T-cell (primary cell): ENCODE data around the gene MIDN. TPM values are rescaled to one million over a fixed set of nuclear protein-coding genes. Genes with fewer than 3 reads are reported as not detected.

ENCODE experiments used
- ATAC-seq, 4 experiments: fragments of 200-7000 bp in 3 of 4; fragments of 150-1000 bp in 1 of 4; cut with Tn5 transposase; replicated peaks in 1 of 4; 1 replicate in 3 of 4; 2 replicates in 1 of 4; pipeline ENCODE4 v1.10.0; 2021; ENCODE audit warnings: moderate library complexity in 3 of 4, mild to moderate bottlenecking in 2 of 4, moderate number of reproducible peaks in 1 of 4
- CTCF ChIA-PET, 2 donors: fragments of 300-600 bp; sonication (Branson Sonifier 250); formaldehyde crosslinking; loops; one replicate each; lab custom pipeline; 2022; ENCODE audit warnings: antibody characterized with exemption in 2 of 2; lab: Charles Lee
- POLR2A ChIA-PET, 2 donors: fragments of 300-600 bp; sonication (Branson Sonifier 250); formaldehyde crosslinking; loops; one replicate each; lab custom pipeline; 2022; ENCODE audit warnings: antibody characterized with exemption in 2 of 2; lab: Charles Lee
- DNase-seq, 35 experiments: peaks; one replicate each; pipeline versions ENCODE4 v3.0.0 to v3.0.0-alpha.2; 2013 to 2023
- H3K27ac ChIP-seq: one replicate; pipeline ENCODE4 v1.5.1; 2013; ENCODE audit warnings: low read length
- H3K27me3 ChIP-seq, 2 experiments: replicated peaks in 1 of 2; 1 replicate in 1 of 2; 2 replicates in 1 of 2; pipeline versions ENCODE4 v1.6.1 to v1.7.0; 2013; ENCODE audit warnings: low read length in 1 of 2, mixed read lengths in 1 of 2; ENCODE audit not compliant: control insufficient read depth in 2 of 2, insufficient read depth in 2 of 2; ENCODE audit errors: extremely low read depth in 1 of 2
- H3K36me3 ChIP-seq, 2 donors: 1 replicate in 1 of 2; 2 replicates in 1 of 2; pipeline versions ENCODE4 v1.6.1 to v1.7.0; 2013; ENCODE audit warnings: low read length in 1 of 2; ENCODE audit not compliant: control insufficient read depth in 2 of 2, insufficient read depth in 1 of 2; ENCODE audit errors: extremely low read depth in 1 of 2
- H3K4me1 ChIP-seq, 2 experiments: 1 replicate in 1 of 2; 2 replicates in 1 of 2; pipeline versions ENCODE4 v1.6.1 to v1.7.0; 2013; ENCODE audit warnings: low read length in 2 of 2, mixed read lengths in 1 of 2; ENCODE audit not compliant: insufficient read depth in 2 of 2, control insufficient read depth in 1 of 2; ENCODE audit errors: extremely low read depth in 1 of 2
- H3K4me3 ChIP-seq, 2 donors: 1 replicate in 1 of 2; 2 replicates in 1 of 2; pipeline versions ENCODE4 v1.5.1 to v1.7.0; 2013; ENCODE audit warnings: mild to moderate bottlenecking in 2 of 2, low read length in 1 of 2, moderate library complexity in 1 of 2; ENCODE audit not compliant: control insufficient read depth in 1 of 2; ENCODE audit errors: extremely low read depth in 1 of 2
- H3K9me3 ChIP-seq: 2 replicates; pipeline ENCODE4 v1.7.0; 2013
- H3K27ac Mint-ChIP-seq, 2 donors: one replicate each; pipeline ENCODE4 v1.8.0; 2020 to 2021; ENCODE audit warnings: mild to moderate bottlenecking in 2 of 2, mixed read lengths in 2 of 2
- H3K27me3 Mint-ChIP-seq, 2 donors: one replicate each; pipeline ENCODE4 v1.8.0; 2021 to 2022; ENCODE audit warnings: mixed read lengths in 2 of 2
- H3K36me3 Mint-ChIP-seq: one replicate; pipeline ENCODE4 v1.8.0; 2021; ENCODE audit warnings: mixed read lengths
- H3K4me1 Mint-ChIP-seq, 3 donors: one replicate each; pipeline ENCODE4 v1.8.0; 2020 to 2022; ENCODE audit warnings: mixed read lengths in 3 of 3, mild to moderate bottlenecking in 1 of 3
- H3K4me3 Mint-ChIP-seq, 3 donors: one replicate each; pipeline ENCODE4 v1.8.0; 2020 to 2022; ENCODE audit warnings: mild to moderate bottlenecking in 3 of 3, mixed read lengths in 3 of 3, moderate library complexity in 3 of 3
- H3K9me3 Mint-ChIP-seq, 3 donors: one replicate each; pipeline ENCODE4 v1.8.0; 2020 to 2022; ENCODE audit warnings: mixed read lengths in 3 of 3
- WGBS: methylation state at CpG from one replicate; pipeline ENCODE4 v1.1.5; 2013; ENCODE audit warnings: missing lambda C conversion rate; ENCODE audit not compliant: insufficient coverage; 5-methylcytosine and 5-hydroxymethylcytosine counted together
- total RNA-seq, 35 experiments: library from RNA in 6 of 35; stranded (reverse) in 6 of 35; fragments of 120-200 nt in 1 of 35; gene quantifications; one replicate each; pipeline versions ENCODE4 v1.2.1 to v1.2.4 and lab custom pipeline; 2013 to 2026

MIDN gene
- total RNA-seq, 5 donors from 2014 or later (not counting 1 experiment from before 2014, with no cell fraction given), result 54.0 to 161 (median 66.9) TPM

GRCh38 chr19:1259876-1260748, 11.7 kb downstream of the MIDN start:
- H3K27ac ChIP-seq, result peak overlapping the region; percentile 99
- H3K4me3 Mint-ChIP-seq, result peak overlapping the region; percentile 83 to 87 (median 84)
- peaks cover 5% of the 10 kb centered on the region for H3K36me3 Mint-ChIP-seq
- peak; percentile 8 to 15 (median 11) for ATAC-seq
- H3K36me3 ChIP-seq, result peaks cover 7 to 33% of the 10 kb centered on the region in 2 donors
- peak in 7 of 35 experiments; percentile 31 to 64 (median 51) for DNase-seq
- ChIA-PET CTCF (interaction anchor here in 1 of 2 donors (2.0 to 2.2 kb wide), 2 partner anchors 16 kb away, joined by 5 to 12 read pairs; no protein-coding TSS in a partner anchor), POLR2A (interaction anchor here in 1 of 2 donors (2.7 kb wide), 1 partner anchor 9 kb away, joined by 24 read pairs; the partner anchor contains the start of gene CIRBP)
- peak overlapping the region; percentile 98 for H3K27ac Mint-ChIP-seq
- H3K4me1 ChIP-seq, result peaks cover 33 to 79% of the 10 kb centered on the region in 2 experiments
- peak overlapping the region; percentile 44 to 54 for H3K4me3 ChIP-seq
- peaks cover 48 to 64% (median 51%) of the 10 kb centered on the region in 3 donors for H3K4me1 Mint-ChIP-seq
- H3K27me3 Mint-ChIP-seq, result no peaks in the 10 kb centered on the region
- H3K27me3 ChIP-seq, result no peaks in the 10 kb centered on the region
- H3K9me3 Mint-ChIP-seq, result no peaks in the 10 kb centered on the region
- no peaks in the 10 kb centered on the region for H3K9me3 ChIP-seq
- WGBS, result 0% methylated on average over 9 of the region's 33 CpGs

DNA sequence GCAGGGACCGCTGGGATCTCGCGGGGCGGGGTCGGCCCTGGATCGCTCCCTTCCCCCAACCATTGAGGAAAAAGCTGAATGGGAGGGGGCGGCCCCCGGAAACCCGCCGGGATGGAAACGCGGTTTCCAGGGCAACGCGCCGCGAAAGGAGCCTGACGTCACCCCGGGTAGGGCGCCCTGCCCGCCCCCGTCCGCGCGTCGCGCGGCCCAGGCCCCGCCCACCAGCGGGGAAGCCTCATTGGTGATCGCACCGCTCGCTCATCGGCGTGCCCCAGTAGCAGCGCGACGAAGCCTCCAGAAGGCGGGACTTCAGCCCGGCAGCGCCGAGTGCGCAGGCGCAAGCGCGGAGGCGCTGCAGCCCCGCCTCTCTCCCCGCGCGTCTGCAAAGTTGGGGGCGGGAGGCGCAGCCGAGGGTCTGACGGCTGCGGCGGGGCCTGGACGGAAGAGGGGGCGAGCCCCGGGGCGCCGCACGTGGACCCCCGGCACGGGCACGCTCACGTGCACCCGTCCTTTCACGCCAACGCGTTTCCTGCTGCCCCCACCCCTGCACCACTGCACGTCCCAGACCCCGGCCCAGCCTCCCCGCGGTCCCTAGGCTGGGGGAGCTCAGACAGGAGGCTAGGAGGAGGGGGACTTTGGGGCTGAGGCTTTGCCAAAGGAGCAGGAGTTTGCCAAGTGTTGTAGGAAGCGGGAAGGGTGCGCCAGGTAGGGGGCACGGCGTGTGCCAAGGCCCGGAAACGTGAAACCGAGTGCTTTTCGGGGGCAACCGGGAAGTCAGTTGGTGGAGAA, 12.6 kb downstream of the MIDN start:
- H3K36me3 Mint-ChIP-seq, result peaks cover 5% of the 10 kb centered on the region
- H3K27me3 ChIP-seq, result no peaks in the 10 kb centered on the region
- under 1% methylated on average over 71 of the region's 83 CpGs for WGBS
- H3K4me1 ChIP-seq, result peaks cover 34 to 74% of the 10 kb centered on the region in 2 experiments
- POLR2A ChIA-PET, result interaction anchor here in 1 of 2 donors (2.7 kb wide), 1 partner anchor 8 kb away, joined by 24 read pairs; the partner anchor contains the start of gene CIRBP
- no peaks in the 10 kb centered on the region for H3K27me3 Mint-ChIP-seq
- peak overlapping the region; percentile 93 to 94 for H3K27ac Mint-ChIP-seq
- H3K4me3 Mint-ChIP-seq, result peak overlapping the region; percentile 79 to 87 (median 83)
- peaks cover 52 to 69% (median 52%) of the 10 kb centered on the region in 3 donors for H3K4me1 Mint-ChIP-seq
- peak overlapping the region; percentile 74 to 91 for H3K4me3 ChIP-seq
- H3K9me3 Mint-ChIP-seq, result no peaks in the 10 kb centered on the region
- peak; percentile 82 to 89 (median 87) for ATAC-seq
- peak overlapping the region; percentile 99 for H3K27ac ChIP-seq
- peaks cover 6 to 25% of the 10 kb centered on the region in 2 donors for H3K36me3 ChIP-seq
- CTCF ChIA-PET, result interaction anchor here in 1 of 2 donors (2.2 kb wide), 1 partner anchor 17 kb away, joined by 12 read pairs; no protein-coding TSS in a partner anchor
- DNase-seq, result peak; percentile 90 to 99 (median 96)
- H3K9me3 ChIP-seq, result no peaks in the 10 kb centered on the region

- ATAC-seq, result no peak
- Mint-ChIP-seq H3K27ac (peak overlapping the region; percentile 93 to 94), H3K36me3 (peaks cover 5% of the 10 kb centered on the region), H3K4me3 (peak overlapping the region; percentile 79 to 87 (median 83)), H3K27me3 (no peaks in the 10 kb centered on the region), H3K4me1 (peaks cover 52 to 68% (median 54%) of the 10 kb centered on the region in 3 donors), H3K9me3 (no peaks in the 10 kb centered on the region)
- no peak for DNase-seq
- Histone ChIP-seq H3K27ac (peak overlapping the region; percentile 99), H3K36me3 (peaks cover 6 to 21% of the 10 kb centered on the region in 2 donors), H3K9me3 (no peaks in the 10 kb centered on the region), H3K4me1 (peaks cover 34 to 74% of the 10 kb centered on the region in 2 experiments), H3K4me3 (peak overlapping the region; percentile 74 to 91), H3K27me3 (no peaks in the 10 kb centered on the region)
- ChIA-PET POLR2A (no interaction called here), CTCF (interaction anchor here in 1 of 2 donors (2.2 kb wide), 1 partner anchor 17 kb away, joined by 12 read pairs; no protein-coding TSS in a partner anchor)
- 4% methylated on average over 14 of the region's 14 CpGs for WGBS
Observed at GRCh38 chr19:1261538-1261797, 13.1 kb downstream of the MIDN start.

GRCh38 chr19:1261798-1262622, 13.6 kb downstream of the MIDN start:
- CTCF ChIA-PET, result interaction anchor here in 1 of 2 donors (0.6 to 2.2 kb wide), 2 partner anchors 18 to 21 kb away, joined by 3 to 12 read pairs; no protein-coding TSS in a partner anchor
- H3K36me3 ChIP-seq, result peaks cover 6 to 15% of the 10 kb centered on the region in 2 donors
- H3K27ac ChIP-seq, result peak overlapping the region; percentile 99
- H3K27ac Mint-ChIP-seq, result peak overlapping the region; percentile 93 to 94
- no peaks in the 10 kb centered on the region for H3K9me3 Mint-ChIP-seq
- peak overlapping the region; percentile 79 to 94 (median 83) for H3K4me3 Mint-ChIP-seq
- peak in 13 of 35 experiments; percentile 17 to 78 (median 46) for DNase-seq
- POLR2A ChIA-PET, result no interaction called here
- peaks cover 5% of the 10 kb centered on the region for H3K36me3 Mint-ChIP-seq
- no peaks in the 10 kb centered on the region for H3K27me3 ChIP-seq
- WGBS, result 32% methylated on average over 17 of the region's 28 CpGs
- no peak for ATAC-seq
- no peaks in the 10 kb centered on the region for H3K9me3 ChIP-seq
- H3K4me1 ChIP-seq, result peaks cover 34 to 73% of the 10 kb centered on the region in 2 experiments
- peaks cover 53 to 66% (median 55%) of the 10 kb centered on the region in 3 donors for H3K4me1 Mint-ChIP-seq
- peak overlapping the region; percentile 74 to 91 for H3K4me3 ChIP-seq
- no peaks in the 10 kb centered on the region for H3K27me3 Mint-ChIP-seq

GRCh38 chr19:1262623-1263123, 14.3 kb downstream of the MIDN start:
- Mint-ChIP-seq H3K27me3 (no peaks in the 10 kb centered on the region), H3K27ac (peak overlapping the region; percentile 49 to 59), H3K9me3 (no peaks in the 10 kb centered on the region), H3K4me3 (peak overlapping the region in 1 of 3 donors; percentile 94), H3K36me3 (peaks cover under 1% of the 10 kb centered on the region), H3K4me1 (peaks cover 54 to 68% (median 55%) of the 10 kb centered on the region in 3 donors)
- Histone ChIP-seq H3K4me3 (peak overlapping the region in 1 of 2 donors; percentile 12), H3K36me3 (peaks cover 6 to 9% of the 10 kb centered on the region in 2 donors), H3K4me1 (peaks cover 37 to 73% of the 10 kb centered on the region in 2 experiments), H3K27ac (peak overlapping the region; percentile 99), H3K27me3 (no peaks in the 10 kb centered on the region), H3K9me3 (no peaks in the 10 kb centered on the region)
- ChIA-PET POLR2A (no interaction called here), CTCF (no interaction called here)
- no peak for ATAC-seq
- no peak for DNase-seq
- 58% methylated on average over 10 of the region's 21 CpGs for WGBS
